Measurements from ENCODE around the gene ETS1. TPM values are rescaled to one million over a fixed set of nuclear protein-coding genes. Genes with fewer than 3 reads are reported as not detected.

Gene ETS1
- total RNA-seq, 1 donor from 2014 or later = 55.9 TPM

DNA sequence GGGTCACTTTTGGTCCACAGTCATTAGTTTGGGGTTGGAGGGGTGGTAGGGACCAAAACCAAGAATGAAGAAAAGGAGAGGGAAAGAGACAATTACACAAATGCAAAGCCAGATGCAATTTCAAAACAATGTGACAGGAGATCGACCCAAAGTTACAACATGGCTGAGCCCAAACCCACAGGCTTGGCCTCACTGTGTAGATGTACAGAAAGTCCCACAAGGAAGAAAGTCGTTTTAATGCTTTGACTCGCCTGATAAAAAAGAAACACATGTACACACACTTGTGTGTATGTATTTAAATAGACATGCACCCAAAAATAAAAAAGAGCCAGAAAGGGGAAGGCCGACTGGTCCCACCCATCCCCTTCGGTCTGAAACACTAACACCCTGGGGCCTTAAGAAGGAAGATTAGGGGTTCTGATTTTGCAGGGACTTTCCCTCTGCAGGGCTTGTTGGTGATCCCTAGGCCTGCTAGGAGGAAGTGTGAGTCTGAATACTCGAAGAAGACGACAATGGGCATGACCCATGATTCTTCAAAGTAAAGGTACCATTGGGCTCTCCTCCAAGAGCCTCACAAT lies 104.1 kb downstream of the ETS1 start:
- Mint-ChIP-seq H3K36me3 (ENCODE audit: low read depth) (peaks cover 11% of the 10 kb centered on the region), H3K9me3 (no peaks in the 10 kb centered on the region), H3K4me3 (no peak overlapping the region), H3K27ac (ENCODE audit: unreplicated experiment) (no peak overlapping the region), H3K27me3 (ENCODE audit: low read depth) (peaks cover 17% of the 10 kb centered on the region), H3K4me1 (no peaks in the 10 kb centered on the region)
- no peak for TF ChIP-seq CTCF (conservative IDR thresholded peaks at IDR 0.05)
- no peak for DNase-seq (ENCODE audit: low read depth, low spot score)

- TF ChIP-seq CTCF (conservative IDR thresholded peaks at IDR 0.05) = no peak
Observed at GRCh38 chr11:128482512-128483191, 104.7 kb downstream of the ETS1 start.

DNA sequence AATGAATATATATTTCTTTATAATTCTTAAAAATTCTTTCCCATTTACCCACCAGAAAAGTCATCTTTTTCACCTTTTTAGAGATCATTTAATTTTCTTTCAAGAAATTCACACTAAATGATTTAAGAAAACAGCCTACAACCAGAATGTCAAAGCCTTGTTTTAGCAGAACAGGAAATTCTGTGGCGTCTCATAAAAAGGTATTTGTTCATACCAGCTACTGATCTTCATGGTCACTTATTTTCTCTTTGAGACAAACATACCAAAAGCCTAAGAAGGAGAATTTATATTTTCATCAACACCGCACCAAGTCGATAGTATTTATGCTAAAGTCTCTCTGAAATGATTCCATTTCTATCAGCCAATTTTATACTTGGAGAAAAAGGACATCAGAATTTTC lies 105.3 kb downstream of the ETS1 start:
- peaks cover 16% of the 10 kb centered on the region for H3K27me3 Mint-ChIP-seq (ENCODE audit: low read depth)
- TF ChIP-seq CTCF (conservative IDR thresholded peaks at IDR 0.05) = no peak
- no peaks in the 10 kb centered on the region for H3K4me1 Mint-ChIP-seq
- H3K36me3 Mint-ChIP-seq (ENCODE audit: low read depth) = peaks cover 11% of the 10 kb centered on the region
- no peak for DNase-seq (ENCODE audit: low read depth, low spot score)
- H3K27ac Mint-ChIP-seq (ENCODE audit: unreplicated experiment) = no peak overlapping the region
- H3K9me3 Mint-ChIP-seq = no peaks in the 10 kb centered on the region
- no peak overlapping the region for H3K4me3 Mint-ChIP-seq

More at GRCh38 chr11:128482512-128483191, 104.7 kb downstream of the ETS1 start:
- no peaks in the 10 kb centered on the region for H3K4me1 Mint-ChIP-seq
- H3K4me3 Mint-ChIP-seq = no peak overlapping the region
- no peak for DNase-seq (ENCODE audit: low read depth, low spot score)
- H3K27me3 Mint-ChIP-seq (ENCODE audit: low read depth) = peaks cover 17% of the 10 kb centered on the region
- H3K9me3 Mint-ChIP-seq = no peaks in the 10 kb centered on the region
- H3K36me3 Mint-ChIP-seq (ENCODE audit: low read depth) = peaks cover 11% of the 10 kb centered on the region
- no peak overlapping the region for H3K27ac Mint-ChIP-seq (ENCODE audit: unreplicated experiment)

- H3K36me3 Mint-ChIP-seq (ENCODE audit: low read depth) = peaks cover 13% of the 10 kb centered on the region
- no peaks in the 10 kb centered on the region for H3K9me3 Mint-ChIP-seq
- no peak for DNase-seq (ENCODE audit: low read depth, low spot score)
- no peak overlapping the region for H3K27ac Mint-ChIP-seq (ENCODE audit: unreplicated experiment)
- no peak for TF ChIP-seq CTCF (conservative IDR thresholded peaks at IDR 0.05)
- peaks cover 10% of the 10 kb centered on the region for H3K27me3 Mint-ChIP-seq (ENCODE audit: low read depth)
- H3K4me3 Mint-ChIP-seq = no peak overlapping the region
- peaks cover 5% of the 10 kb centered on the region for H3K4me1 Mint-ChIP-seq
Observed at GRCh38 chr11:128481135-128481534, 106.2 kb downstream of the ETS1 start.

- Mint-ChIP-seq H3K27ac (ENCODE audit: unreplicated experiment) (no peak overlapping the region), H3K36me3 (ENCODE audit: low read depth) (peaks cover 13% of the 10 kb centered on the region), H3K27me3 (ENCODE audit: low read depth) (peaks cover 10% of the 10 kb centered on the region), H3K4me1 (peaks cover 5% of the 10 kb centered on the region), H3K9me3 (no peaks in the 10 kb centered on the region), H3K4me3 (no peak overlapping the region)
- no peak for DNase-seq (ENCODE audit: low read depth, low spot score)
- no peak for TF ChIP-seq CTCF (conservative IDR thresholded peaks at IDR 0.05)
Observed at GRCh38 chr11:128480665-128481064, 106.7 kb downstream of the ETS1 start.
